CD4-positive, alpha-beta T cell treated with Interleukin-6 at 100 ng/mL for 8 hours (primary cell): ENCODE data around the gene ZMYM1.
"Not testable (repeated sequence)": the region's sequence is repeated elsewhere in the genome, so short reads cannot be mapped to it uniquely, and the experiment has no call there.

Experiments used
- DNase-seq: peaks from one replicate; pipeline ENCODE4 v3.0.0-alpha.2; 2020; ENCODE audit warnings: mixed read lengths, low spot score

Gene ZMYM1

GRCh38 chr1:35076426-35076825, 2.8 kb upstream of the ZMYM1 start:
- DNase-seq: not testable (repeated sequence)

- DNase-seq: no peak
Observed at GRCh38 chr1:35080171-35080854, 1.1 kb downstream of the ZMYM1 start.

- DNase-seq: no peak
Observed at GRCh38 chr1:35085421-35085820, 6.2 kb downstream of the ZMYM1 start.

GRCh38 chr1:35097224-35097623, 18.0 kb downstream of the ZMYM1 start:
- DNase-seq: no peak

GRCh38 chr1:35111106-35111505, 31.9 kb downstream of the ZMYM1 start:
- DNase-seq: no peak

- no peak for DNase-seq
Observed at GRCh38 chr1:35112668-35113067, 33.5 kb downstream of the ZMYM1 start.

GRCh38 chr1:35115459-35116383, 36.5 kb downstream of the ZMYM1 start:
- DNase-seq: no peak

- no peak for DNase-seq
Observed at GRCh38 chr1:35120458-35121133, 41.4 kb downstream of the ZMYM1 start.

- DNase-seq: no peak
Observed at GRCh38 chr1:35122311-35122710, 43.1 kb downstream of the ZMYM1 start.

GRCh38 chr1:35126546-35126945, 47.4 kb downstream of the ZMYM1 start:
- no peak for DNase-seq

- DNase-seq: no peak
Observed at GRCh38 chr1:35129080-35129479, 49.9 kb downstream of the ZMYM1 start.

- no peak for DNase-seq
Observed at GRCh38 chr1:35136780-35137179, 57.6 kb downstream of the ZMYM1 start.

- not testable (repeated sequence) for DNase-seq
Observed at GRCh38 chr1:35137590-35137989, 58.4 kb downstream of the ZMYM1 start.

GRCh38 chr1:35142294-35142693, 63.1 kb downstream of the ZMYM1 start:
- DNase-seq: not testable (repeated sequence)

- not testable (repeated sequence) for DNase-seq
Observed at GRCh38 chr1:35142728-35143127, 63.5 kb downstream of the ZMYM1 start.

- DNase-seq: no peak
Observed at GRCh38 chr1:35143737-35144508, 64.7 kb downstream of the ZMYM1 start.

- DNase-seq: not testable (repeated sequence)
Observed at GRCh38 chr1:35145892-35146549, 66.8 kb downstream of the ZMYM1 start.

GRCh38 chr1:35151220-35151619, 72.0 kb downstream of the ZMYM1 start:
- no peak for DNase-seq

GRCh38 chr1:35164893-35165292, 85.7 kb downstream of the ZMYM1 start:
- no peak for DNase-seq
